SK-N-SH treated with all-trans-retinoic acid at 6 μM for 48 hours (cell line): ENCODE data around the gene BICC1.

Experiments
- CSDC2 ChIP-seq: fragments of 250-450 bp; sonication (Bioruptor Pico); IDR thresholded peaks from 2 replicates; pipeline ENCODE4 v1.5.0; 2020; ENCODE audit warnings: mild to moderate bottlenecking, moderate library complexity
- GLIS3 ChIP-seq: fragments of 250-450 bp; sonication (Bioruptor Pico); IDR thresholded peaks from 2 replicates; pipeline ENCODE4 v1.5.0; 2020; ENCODE audit warnings: mild to moderate bottlenecking, moderate library complexity
- PATZ1 ChIP-seq: fragments of 250-450 bp; sonication (Bioruptor Pico); IDR thresholded peaks from 2 replicates; pipeline ENCODE4 v1.8.0; 2020; ENCODE audit warnings: mild to moderate bottlenecking, moderate library complexity, borderline replicate concordance
- POU6F1 ChIP-seq: fragments of 250-450 bp; sonication (Bioruptor Pico); IDR thresholded peaks from 2 replicates; pipeline ENCODE4 v1.8.0; 2021; ENCODE audit warnings: low read depth, mild to moderate bottlenecking, moderate library complexity, borderline replicate concordance
- RARB ChIP-seq: fragments of 250-450 bp; sonication (Bioruptor Pico); IDR thresholded peaks from 2 replicates; pipeline ENCODE4 v1.8.0; 2021; ENCODE audit warnings: mild to moderate bottlenecking, moderate library complexity
- TCF4 ChIP-seq: fragments of 250-450 bp; sonication (Bioruptor Pico); IDR thresholded peaks from 2 replicates; pipeline ENCODE4 v1.8.0; 2021; ENCODE audit warnings: mild to moderate bottlenecking, moderate library complexity, borderline replicate concordance
- TSHZ2 ChIP-seq: fragments of 250-450 bp; sonication (Bioruptor Pico); IDR thresholded peaks from 2 replicates; pipeline ENCODE4 v1.5.0; 2020; ENCODE audit warnings: mild to moderate bottlenecking, moderate library complexity
- ZFP3 ChIP-seq: fragments of 250-450 bp; sonication (Bioruptor Pico); IDR thresholded peaks from 2 replicates; pipeline ENCODE4 v1.5.0; 2020; ENCODE audit warnings: mild to moderate bottlenecking, moderate library complexity
- ZFP30 ChIP-seq: fragments of 450-650 bp; formaldehyde crosslinking; IDR thresholded peaks from 2 replicates; pipeline ENCODE4 v1.5.0; 2022; ENCODE audit warnings: mild to moderate bottlenecking, moderate library complexity
- ZNF70 ChIP-seq: fragments of 450-650 bp; formaldehyde crosslinking; IDR thresholded peaks from 2 replicates; pipeline ENCODE4 v1.5.0; 2020; ENCODE audit warnings: mild to moderate bottlenecking, moderate library complexity

GRCh38 chr10:58627392-58627791 is 114.7 kb downstream of the BICC1 start:
- TF ChIP-seq ZFP30 (CRISPR knock-in tag) (no peak), RARB (no peak), PATZ1 (CRISPR knock-in tag) (no peak), GLIS3 (CRISPR knock-in tag) (no peak), TSHZ2 (CRISPR knock-in tag) (no peak), CSDC2 (no peak), POU6F1 (no peak), ZNF70 (no peak), ZFP3 (no peak), TCF4 (CRISPR knock-in tag) (no peak)
